Globus pallidus (tissue), 1 donor: ENCODE data around the gene TSHZ2.
"Not testable (repeated sequence)": the region's sequence is repeated elsewhere in the genome, so short reads cannot be mapped to it uniquely, and the experiment has no call there.

Source experiments
- DNase-seq: peaks from one replicate; pipeline ENCODE4 v3.0.0-alpha.2; 2015; ENCODE audit warnings: low spot score

TSHZ2 gene

DNA sequence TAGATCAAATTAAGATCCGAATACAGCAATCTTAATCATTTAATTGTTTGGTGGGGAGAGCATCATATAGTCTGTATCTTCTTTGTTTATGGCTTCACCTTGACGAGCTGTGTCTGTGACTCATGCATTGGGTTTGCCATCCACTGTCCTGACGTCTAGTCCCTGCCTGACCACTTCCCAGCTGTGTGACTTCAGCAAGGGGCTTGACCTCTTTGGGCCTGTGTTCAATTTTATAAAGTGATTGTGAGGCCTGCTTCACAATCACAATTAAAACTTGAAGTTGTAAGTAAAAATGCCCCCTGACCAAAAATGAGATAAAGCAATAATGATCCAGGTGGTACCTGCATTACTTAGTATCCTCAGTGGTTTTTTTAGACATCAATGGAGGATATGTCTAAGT lies 412.2 kb downstream of the TSHZ2 start:
- DNase-seq: no peak

- DNase-seq: no peak
These were observed 414.0 kb downstream of the TSHZ2 start for GRCh38 chr20:53385941-53386767.

DNA sequence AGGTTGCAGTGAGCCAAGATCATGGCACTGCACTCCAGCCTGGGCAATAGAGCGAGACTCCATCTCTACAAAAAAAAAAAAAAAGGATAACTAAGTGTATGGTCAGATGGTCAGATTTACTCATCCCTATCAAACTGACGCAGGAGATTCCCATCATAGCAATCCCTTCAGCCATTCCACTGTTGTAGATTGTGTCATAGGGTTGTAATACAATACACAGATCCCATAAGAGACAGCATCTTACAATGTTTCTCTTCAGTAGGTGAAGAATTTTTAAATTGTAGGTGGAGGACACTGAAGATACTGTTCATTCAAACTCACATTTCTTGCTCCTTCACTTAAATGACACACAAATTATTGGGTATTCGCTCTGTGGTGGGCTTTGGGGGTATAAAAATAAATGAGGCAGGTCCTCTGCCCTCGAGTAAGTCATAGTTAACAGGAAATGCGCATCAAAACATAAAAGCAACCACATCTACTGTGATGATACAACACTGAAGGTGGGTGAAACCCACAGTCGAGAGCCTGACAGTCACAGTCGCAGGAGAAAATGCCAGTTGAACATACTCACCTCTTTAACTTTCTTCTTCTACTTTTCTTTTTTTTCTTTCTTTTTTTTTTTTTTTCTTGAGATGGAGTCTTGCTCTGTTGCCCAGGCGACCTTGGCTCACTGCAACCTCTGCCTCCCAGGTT lies 416.0 kb downstream of the TSHZ2 start:
- DNase-seq: no peak

DNA sequence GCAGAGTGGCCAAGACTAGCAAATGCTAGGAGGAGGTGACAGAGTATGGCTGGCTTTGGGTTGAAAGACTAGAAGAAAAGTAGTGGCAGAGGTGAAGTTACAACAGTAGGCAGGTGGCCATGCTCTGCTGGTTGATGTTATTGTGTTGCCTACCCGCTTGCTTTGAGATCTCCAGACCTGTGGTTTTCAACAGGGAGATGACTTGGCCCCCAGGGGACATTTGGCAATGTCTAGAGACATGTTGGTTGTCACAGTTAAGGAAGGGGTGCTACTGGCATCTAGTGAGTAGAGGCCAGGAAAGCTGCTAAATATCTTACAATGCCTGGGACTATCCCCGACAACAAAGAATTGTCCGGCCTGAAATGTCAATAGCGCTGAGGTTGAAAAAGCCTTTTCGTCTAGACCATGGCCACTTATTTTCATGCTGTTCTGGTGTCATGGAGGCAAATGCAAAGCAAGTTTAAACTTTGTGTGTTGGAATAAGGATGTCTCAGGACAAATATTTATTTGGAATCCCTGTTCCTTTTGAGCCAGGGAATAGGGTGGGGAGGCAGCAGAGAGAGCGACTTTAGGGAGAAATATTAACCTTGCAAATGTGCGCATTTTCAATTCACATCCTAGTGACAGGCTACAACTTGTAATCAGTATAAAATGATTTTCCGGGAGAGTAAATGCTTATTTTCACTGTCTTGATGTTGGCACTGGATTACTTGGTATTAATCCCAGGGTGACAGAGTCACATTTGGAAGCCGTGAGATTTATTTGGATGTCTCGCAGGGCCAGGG lies 417.6 kb downstream of the TSHZ2 start:
- DNase-seq: no peak

DNA sequence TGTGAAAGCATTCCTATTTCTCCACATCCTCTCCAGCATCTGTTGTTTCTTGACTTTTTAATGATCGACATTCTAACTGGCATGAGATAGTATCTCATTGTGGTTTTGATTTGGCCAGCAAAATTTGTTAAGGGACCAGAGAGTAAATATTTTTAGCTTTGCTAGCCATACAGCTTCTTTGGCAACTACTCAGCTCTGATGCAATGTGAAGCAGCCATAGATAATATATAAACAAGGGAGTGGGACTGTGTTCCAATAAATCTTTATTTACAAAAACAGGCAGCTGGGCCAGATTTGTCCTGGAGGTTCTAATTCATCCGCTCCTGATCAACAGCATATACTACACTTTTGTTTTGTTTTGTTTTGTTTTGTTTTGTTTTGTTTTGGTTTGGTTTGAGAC lies 418.6 kb downstream of the TSHZ2 start:
- DNase-seq: no peak

GRCh38 chr20:53394433-53394832 lies 422.3 kb downstream of the TSHZ2 start:
- no peak for DNase-seq

DNA sequence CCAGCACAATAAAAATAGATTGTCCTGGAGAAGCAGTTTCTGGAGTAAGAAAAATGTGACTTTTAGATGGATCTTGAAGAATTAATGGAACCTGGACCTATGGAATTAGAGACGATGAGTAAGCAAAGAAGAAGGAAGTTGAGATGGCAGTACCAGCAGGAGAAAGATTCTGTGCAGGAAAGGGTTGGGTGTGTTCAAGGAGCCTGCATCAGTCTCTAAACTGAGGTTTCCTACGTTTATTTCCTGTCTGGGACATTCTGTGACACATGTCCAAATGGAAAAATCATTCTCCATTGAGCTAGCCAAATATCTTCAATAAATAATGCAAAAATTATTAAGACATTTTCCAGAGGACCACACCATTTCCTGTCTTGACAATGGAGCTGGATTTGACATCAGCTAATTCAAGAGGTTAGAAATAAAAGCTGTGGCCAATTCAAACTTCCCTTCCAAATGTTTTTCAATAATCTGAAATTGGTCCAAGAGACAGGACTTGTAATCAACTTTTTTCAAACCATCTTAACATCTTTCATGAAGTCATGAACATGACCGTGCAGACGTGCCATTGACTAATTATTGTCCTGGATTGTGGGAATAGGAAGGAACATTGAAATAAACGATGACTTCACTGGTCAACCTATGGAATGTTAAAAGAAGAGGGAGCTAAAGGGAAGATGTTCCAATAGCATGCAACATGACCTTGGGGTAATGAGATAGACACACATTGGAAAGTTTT lies 423.2 kb downstream of the TSHZ2 start:
- no peak for DNase-seq

GRCh38 chr20:53399083-53399482 lies 426.9 kb downstream of the TSHZ2 start:
- DNase-seq: no peak

- no peak for DNase-seq
These were observed 427.6 kb downstream of the TSHZ2 start for GRCh38 chr20:53399592-53400335.

- no peak for DNase-seq
These were observed 430.3 kb downstream of the TSHZ2 start for GRCh38 chr20:53402233-53403005.

DNA sequence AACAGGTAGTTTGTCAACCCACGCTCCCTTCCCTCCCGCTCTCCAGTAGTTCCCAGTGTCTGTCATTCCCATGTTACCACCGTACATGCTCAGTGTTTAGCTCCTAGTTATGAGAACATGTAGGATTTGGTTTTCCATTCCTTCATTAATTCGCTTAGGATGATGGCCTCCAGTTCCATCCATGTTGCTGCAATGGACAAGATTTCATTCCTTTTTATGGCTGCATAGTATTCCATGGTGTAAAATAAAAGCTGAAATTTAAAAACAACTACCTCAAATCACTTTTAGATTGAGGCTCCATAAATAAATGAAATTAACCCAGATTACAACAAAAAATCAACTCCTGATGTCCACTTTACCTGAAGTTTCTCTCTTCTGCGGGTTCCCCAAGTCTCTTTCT lies 430.9 kb downstream of the TSHZ2 start:
- no peak for DNase-seq

DNA sequence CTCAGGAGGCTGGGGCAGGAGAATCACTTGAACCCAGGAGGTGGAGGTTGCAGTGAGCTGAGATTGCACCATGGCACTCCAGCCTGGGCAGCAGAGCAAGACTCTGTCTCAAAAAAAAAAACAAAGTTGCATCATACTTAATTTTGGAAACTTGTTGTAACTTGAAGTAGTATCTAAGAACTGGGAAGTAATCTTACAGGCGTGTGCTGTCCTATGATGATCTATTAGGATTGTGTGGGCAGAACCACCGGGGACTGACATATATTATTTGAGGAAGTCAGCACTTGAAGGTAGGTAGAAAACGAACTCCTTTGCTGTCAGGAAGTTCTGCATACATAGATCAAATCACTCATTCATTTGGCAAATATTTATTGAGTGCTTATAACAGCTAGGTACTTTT lies 433.0 kb downstream of the TSHZ2 start:
- no peak for DNase-seq

- no peak for DNase-seq
These were observed 434.4 kb downstream of the TSHZ2 start for GRCh38 chr20:53406580-53406979.

- DNase-seq: no peak
These were observed 436.7 kb downstream of the TSHZ2 start for GRCh38 chr20:53408691-53409446.

DNA sequence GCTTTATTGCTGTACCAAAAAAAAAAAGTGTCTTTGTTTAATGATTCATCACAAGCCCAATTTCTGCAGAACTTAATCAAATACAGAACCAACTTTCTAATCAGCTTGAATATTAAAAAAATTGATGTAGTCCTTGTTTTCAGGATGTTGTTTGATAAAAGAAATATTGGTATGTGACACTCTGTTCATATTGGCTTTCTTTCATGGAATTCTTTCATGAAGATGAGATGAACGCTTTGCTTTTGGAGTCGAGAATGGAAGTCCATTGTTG lies 437.2 kb downstream of the TSHZ2 start:
- DNase-seq: peak; percentile 11

- DNase-seq: no peak
These were observed 439.0 kb downstream of the TSHZ2 start for GRCh38 chr20:53411129-53411528.

DNA sequence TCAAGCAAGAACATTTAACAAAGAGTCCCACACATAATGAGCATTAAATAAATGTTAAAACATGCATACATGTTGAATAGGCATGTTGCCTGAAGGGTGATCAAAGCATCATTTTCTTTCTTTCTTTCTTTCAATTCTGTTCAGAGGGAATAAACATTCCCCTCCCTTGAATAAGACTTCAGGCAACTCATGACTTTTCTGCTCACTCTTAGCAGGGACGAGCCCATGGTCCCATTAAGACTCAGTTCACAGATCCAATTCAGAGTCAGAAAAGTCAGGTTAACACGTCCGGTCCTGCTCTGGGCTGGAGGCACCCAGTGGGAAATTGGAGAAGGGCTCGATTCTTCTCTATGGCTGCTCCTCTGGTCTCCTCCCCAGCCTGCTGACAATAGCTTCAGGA lies 439.7 kb downstream of the TSHZ2 start:
- no peak for DNase-seq

DNA sequence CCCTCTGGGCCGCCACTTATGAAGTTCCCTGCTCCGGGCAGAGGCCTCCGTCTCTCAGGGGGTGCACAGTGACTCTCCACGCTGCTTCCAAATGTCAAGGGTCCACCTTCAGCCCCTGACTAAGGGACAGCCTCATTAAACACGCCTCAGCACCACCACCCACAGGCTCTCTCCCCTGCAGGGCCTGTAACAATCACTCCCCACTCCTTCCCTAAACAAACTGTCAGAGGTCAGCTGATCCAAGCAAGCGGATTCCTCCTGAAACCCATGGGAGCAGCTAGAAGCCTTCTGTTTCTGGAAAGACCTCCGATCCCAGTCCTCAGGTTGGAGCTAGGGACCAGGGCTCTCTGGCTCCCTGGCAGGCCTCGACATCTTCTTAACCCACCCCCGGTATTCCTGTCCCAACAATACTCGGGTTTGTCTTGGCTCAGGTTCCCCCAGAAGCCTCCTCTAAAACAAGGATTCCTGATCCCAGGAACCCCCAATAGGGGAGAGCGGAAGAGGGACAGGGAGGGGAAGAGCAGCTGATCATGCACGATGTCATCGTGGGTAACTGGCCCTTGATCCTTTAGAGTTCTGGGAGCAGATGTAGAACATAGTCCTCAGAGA lies 440.5 kb downstream of the TSHZ2 start:
- DNase-seq: no peak

DNA sequence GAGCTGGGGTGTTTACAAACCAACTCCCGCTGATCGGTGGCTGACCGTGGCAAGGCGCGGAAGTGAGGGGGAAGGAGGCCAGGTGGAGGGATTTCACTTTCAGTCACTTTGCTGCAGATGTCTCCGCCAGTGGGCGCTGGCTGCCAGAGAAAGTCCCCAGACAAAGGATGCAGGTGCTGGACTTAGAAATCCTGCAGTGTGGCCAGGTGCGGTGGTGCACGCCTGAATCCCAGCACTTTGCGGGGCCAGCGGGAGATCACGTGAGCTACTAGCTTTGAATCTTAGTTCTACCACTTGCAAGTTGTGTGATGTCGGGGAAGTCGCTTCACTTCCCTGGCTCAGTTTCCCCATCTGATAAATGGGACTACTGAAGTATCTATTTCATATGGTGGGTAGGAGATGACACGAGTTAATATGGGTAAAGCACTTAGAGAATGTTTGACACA lies 441.1 kb downstream of the TSHZ2 start:
- DNase-seq: no peak

DNA sequence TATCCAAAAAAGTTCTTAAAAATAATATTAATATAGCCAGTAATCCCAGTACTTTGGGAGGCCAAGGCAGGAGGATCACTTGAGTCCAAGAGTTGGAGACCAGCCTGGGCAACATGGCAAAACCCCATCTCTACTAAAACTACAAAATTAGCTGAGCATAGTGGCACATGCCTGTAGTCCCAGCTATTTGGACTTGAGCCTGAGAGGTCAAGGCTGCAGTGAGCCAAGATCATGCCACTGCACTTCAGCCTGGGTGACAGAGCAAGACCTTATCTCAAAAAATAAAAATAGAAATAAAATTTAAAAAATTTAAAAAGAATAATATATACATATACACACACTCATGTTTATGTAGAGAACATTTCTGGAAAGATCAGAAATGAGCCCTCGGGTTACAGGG lies 441.7 kb downstream of the TSHZ2 start:
- not testable (repeated sequence) for DNase-seq
